ENCODE results near the gene KCNQ1. TPM values are rescaled to one million over a fixed set of nuclear protein-coding genes. Genes with fewer than 3 reads are reported as not detected.

The KCNQ1 gene
- total and polyA plus RNA-seq, 9 donors = 1.4 to 17.2 (median 3.8) TPM

- Histone ChIP-seq H3K36me3 (no peaks in the 10 kb centered on the region), H3K4me1 (ENCODE audit: insufficient read depth) (no peaks in the 10 kb centered on the region), H3K9me3 (no peaks in the 10 kb centered on the region), H3K27ac (no peak overlapping the region), H3K27me3 (no peaks in the 10 kb centered on the region), H3K4me3 (no peak overlapping the region)
- DNase-seq = peak in 1 of 5 donors; percentile 16
- TF ChIP-seq POLR2A (IDR thresholded peaks at IDR 0.05) (no peak), EP300 (IDR thresholded peaks at IDR 0.05) (no peak), CTCF (IDR thresholded peaks at IDR 0.05) (no peak)
- 91 to 96% (median 94%) methylated on average over 10 of the region's 10 CpGs for WGBS, 3 donors
- intact Hi-C loops (cut with DNase I) = no loop called here
Measured at GRCh38 chr11:2762031-2762380, 317.2 kb downstream of the KCNQ1 start.

- no peaks in the 10 kb centered on the region for H3K27me3 ChIP-seq
- WGBS, 3 donors = 92 to 96% (median 94%) methylated on average over 17 of the region's 17 CpGs
- H3K27ac ChIP-seq = no peak overlapping the region
- intact Hi-C loops (cut with DNase I) = no loop called here
- H3K36me3 ChIP-seq = no peaks in the 10 kb centered on the region
- H3K4me1 ChIP-seq (ENCODE audit: insufficient read depth) = no peaks in the 10 kb centered on the region
- peak in 3 of 5 donors; percentile 5 to 15 (median 13) for DNase-seq
- no peaks in the 10 kb centered on the region for H3K9me3 ChIP-seq
- H3K4me3 ChIP-seq = no peak overlapping the region
- no peak for TF ChIP-seq CTCF (IDR thresholded peaks at IDR 0.05)
Measured at GRCh38 chr11:2762451-2762850, 317.6 kb downstream of the KCNQ1 start.

- Histone ChIP-seq H3K9me3 (no peaks in the 10 kb centered on the region), H3K27me3 (no peaks in the 10 kb centered on the region), H3K27ac (no peak overlapping the region), H3K36me3 (no peaks in the 10 kb centered on the region), H3K4me3 (no peak overlapping the region), H3K4me1 (ENCODE audit: insufficient read depth) (no peaks in the 10 kb centered on the region)
- no peak for TF ChIP-seq CTCF (IDR thresholded peaks at IDR 0.05)
- TF ChIP-seq POLR2A (IDR thresholded peaks at IDR 0.05) = no peak
- no peak for TF ChIP-seq EP300 (IDR thresholded peaks at IDR 0.05)
- intact Hi-C loops (cut with DNase I) = no loop called here
- DNase-seq = no peak
- WGBS, 3 donors = 22 to 43% (median 26%) methylated on average over 4 of the region's 4 CpGs
Measured at GRCh38 chr11:2763984-2764383, 319.2 kb downstream of the KCNQ1 start.

GRCh38 chr11:2765491-2765890 is 320.7 kb downstream of the KCNQ1 start:
- intact Hi-C loops (cut with DNase I) = no loop called here
- 61 to 97% (median 78%) methylated on average over 3 of the region's 3 CpGs for WGBS, 3 donors

More at GRCh38 chr11:2765491-2765890, 320.7 kb downstream of the KCNQ1 start:
- TF ChIP-seq CTCF (IDR thresholded peaks at IDR 0.05) (no peak), EP300 (IDR thresholded peaks at IDR 0.05) (no peak), POLR2A (IDR thresholded peaks at IDR 0.05) (no peak)
- Histone ChIP-seq H3K4me3 (no peak overlapping the region), H3K4me1 (ENCODE audit: insufficient read depth) (no peaks in the 10 kb centered on the region), H3K36me3 (no peaks in the 10 kb centered on the region), H3K27ac (no peak overlapping the region), H3K27me3 (no peaks in the 10 kb centered on the region), H3K9me3 (no peaks in the 10 kb centered on the region)
- DNase-seq = no peak
